ENCODE results near the gene ASZ1.
A peak's percentile ranks its signal among the peaks of the same experiment; 100 is the strongest.

Gene ASZ1

GRCh38 chr7:117401293-117402002 lies 25.8 kb downstream of the ASZ1 start:
- DNase-seq: peak in 1 of 2 donors; percentile 0

- no peak for DNase-seq
Measured at GRCh38 chr7:117399820-117400422, 27.4 kb downstream of the ASZ1 start.

- DNase-seq: no peak
Measured at GRCh38 chr7:117395743-117396142, 31.6 kb downstream of the ASZ1 start.

GRCh38 chr7:117393781-117394180 lies 33.5 kb downstream of the ASZ1 start:
- no peak for DNase-seq

GRCh38 chr7:117389871-117390270 lies 37.4 kb downstream of the ASZ1 start:
- DNase-seq: no peak

GRCh38 chr7:117386110-117386706 lies 41.1 kb downstream of the ASZ1 start:
- DNase-seq: no peak

DNA sequence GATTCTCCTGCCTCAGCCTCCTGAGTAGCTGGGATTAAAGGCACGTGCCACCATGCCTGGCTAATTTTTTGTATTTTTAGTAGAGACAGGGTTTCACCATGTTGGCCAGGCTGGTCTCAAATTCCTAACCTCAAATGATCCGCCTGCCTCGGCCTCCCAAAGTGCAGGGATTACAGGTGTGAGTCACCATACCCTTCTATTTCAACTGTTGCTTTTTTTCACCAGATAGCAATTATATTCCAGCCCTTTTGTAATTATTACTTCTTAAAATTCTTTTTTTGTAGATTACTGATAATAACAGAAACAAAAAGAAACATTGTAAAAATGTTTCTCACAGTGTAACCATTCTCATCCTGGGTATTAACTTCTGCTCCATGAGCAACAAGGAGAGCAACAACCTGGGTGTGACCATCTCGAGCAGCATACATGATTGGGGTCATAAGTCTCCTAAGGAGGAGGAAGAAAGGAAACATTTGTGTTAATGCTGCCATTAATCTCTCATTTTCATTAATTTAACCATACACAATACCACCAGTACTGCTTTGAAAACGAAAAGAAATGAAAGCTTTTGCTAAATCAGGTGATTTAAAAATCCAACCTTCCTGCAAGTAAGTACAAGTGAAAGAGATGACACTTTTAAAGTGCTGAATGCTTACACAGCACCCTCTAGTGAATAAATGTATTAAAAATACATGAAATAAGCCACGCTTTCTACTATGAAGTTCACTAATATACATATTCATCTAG lies 41.8 kb downstream of the ASZ1 start:
- no peak for DNase-seq

GRCh38 chr7:117384688-117385362 lies 42.5 kb downstream of the ASZ1 start:
- no peak for DNase-seq

DNA sequence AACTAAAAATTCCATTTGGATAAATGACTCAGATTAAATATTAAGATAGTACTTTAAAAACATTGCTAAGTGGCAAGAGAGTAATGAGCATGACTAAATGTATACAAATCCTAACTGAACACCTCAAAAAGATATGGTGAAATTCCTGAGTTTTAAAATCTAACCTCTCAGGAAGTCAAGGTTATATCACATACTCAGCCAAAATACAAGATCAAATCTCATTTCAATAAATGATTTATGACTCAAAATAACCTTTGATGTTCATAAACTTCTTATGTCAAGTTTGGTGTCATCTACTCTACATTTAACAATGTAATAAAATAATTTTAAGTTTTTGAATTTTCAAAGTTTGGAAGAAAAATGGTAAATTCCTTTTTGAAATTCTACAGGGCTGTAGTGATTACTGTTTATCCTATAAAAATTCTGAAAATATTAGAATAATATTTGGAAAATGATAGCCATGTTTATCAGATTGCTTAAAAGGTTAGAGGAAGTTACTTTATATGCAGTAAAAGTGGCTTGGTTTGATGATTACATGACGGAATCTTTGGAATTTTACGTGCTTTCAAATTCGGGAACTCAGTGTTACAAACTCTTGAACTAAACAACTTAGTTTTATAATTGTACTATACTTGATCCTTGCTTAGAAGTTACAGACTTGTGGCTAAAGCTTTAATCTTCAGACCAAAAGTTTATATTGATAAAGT lies 43.7 kb downstream of the ASZ1 start:
- DNase-seq: no peak

DNA sequence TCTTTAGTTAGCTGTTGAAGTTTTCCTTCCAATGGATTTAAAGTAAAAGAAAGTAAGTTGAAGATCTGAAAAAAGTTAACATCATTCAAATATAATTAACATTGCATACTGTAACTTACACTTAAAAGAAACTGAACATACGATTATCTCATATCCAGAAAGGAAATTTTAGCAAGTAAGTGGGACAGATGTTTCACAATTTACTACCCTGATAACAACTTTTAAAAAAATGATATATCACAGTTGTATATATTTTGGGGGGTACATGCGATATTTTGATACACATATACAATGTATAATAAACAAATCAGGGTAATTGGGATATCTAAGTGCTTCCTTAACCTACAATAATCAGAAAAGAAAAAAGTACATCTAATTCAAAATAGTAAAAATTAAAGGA lies 44.2 kb downstream of the ASZ1 start:
- DNase-seq: no peak

DNA sequence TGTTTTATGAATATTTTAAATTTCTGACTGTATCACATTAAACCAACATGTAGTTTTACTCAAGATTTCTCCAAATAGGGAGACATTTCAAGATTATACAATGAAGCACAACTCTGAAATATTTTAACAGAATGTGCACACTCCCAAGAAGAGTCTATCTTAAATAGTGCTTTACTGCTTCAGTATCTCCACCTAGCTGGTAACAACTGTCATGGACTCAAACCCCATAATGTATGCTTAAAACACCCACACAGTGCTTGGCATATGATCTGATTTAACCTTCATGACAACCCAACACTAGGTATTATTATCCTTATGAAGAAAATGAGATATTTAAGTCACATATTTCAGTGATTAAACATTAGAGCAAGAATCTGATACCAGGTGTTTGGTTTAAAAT lies 45.9 kb downstream of the ASZ1 start:
- DNase-seq: no peak

DNA sequence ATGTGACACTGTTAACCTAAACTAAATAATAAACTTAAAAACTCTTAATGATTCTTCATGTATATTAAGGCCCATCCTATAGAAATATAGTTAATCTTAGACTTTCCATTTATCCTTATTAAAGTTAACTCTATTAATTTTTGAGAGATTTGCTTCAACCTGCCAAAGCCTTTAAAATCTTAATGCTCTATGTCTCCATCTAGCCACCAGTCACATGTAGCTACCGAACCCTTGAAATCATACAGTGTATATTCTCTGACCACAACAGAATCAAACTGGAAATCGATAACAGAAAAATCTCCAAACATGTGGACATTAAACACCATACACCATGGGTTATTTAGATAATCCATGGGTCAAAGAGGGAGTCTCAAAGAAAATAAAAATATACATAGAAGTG lies 51.9 kb downstream of the ASZ1 start:
- no peak for DNase-seq

- no peak for DNase-seq
Measured at GRCh38 chr7:117372073-117372472, 55.2 kb downstream of the ASZ1 start.

GRCh38 chr7:117364339-117365080 lies 62.8 kb downstream of the ASZ1 start:
- DNase-seq: no peak

GRCh38 chr7:117362294-117362888 lies 64.9 kb downstream of the ASZ1 start:
- DNase-seq: no peak

DNA sequence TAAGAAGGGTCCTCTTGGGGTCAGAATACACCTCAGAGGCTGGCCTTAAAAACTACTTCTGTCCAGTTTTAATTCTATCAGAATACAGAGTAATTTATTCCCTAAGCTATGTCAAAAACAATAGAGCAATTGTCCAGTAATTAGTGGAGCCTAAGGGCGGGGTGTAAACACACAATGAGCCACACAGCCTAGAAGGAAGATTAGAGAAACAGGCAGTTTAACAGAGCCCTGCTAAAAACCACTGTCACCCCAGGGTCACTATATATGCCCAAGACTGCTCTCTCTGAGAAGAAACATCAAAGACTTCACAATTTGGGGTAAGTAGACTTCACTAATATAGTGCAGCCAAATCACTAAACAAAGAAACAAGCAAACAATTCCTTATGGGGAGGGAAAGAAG lies 77.3 kb downstream of the ASZ1 start:
- no peak for DNase-seq

DNA sequence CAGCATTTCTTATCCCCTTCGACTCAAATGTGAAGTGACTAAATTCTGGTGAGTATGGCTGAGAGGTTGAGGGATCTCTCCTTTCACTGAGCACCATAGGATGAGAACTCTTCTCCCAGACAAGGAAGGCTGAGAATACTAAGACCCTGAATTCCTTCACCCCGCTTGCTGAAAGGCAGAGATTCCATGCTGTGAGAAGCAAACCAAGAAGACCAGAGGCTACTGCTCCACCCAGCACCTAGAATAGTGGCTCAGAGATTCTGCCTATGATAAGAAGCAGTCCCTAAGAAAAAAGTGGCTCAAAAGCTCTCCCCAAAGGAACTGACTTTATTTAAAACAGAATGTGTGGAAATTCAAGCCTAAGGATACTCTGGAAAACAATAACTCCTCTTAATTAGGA lies 77.7 kb downstream of the ASZ1 start:
- DNase-seq: no peak

GRCh38 chr7:117347962-117348672 lies 79.2 kb downstream of the ASZ1 start:
- DNase-seq: no peak

GRCh38 chr7:117347480-117347879 lies 79.8 kb downstream of the ASZ1 start:
- DNase-seq: no peak

DNA sequence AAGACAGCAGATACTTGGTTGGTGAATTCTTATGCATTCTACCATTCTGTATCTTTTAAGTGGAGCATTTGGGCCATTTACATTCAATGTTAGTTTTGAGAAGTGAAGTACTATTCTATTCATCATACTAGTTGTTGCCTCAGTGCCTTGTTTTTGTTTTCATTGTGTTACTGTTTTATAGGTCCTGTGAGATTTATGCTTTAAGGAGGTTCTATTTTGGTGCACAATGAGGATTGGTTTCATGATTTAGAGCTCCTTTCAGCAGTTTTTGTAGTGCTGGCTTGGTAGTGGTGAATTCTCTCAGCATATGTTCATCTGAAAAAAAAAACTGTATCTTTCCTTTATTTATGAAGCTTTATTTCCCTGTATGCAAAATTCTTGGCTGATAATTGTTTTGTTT lies 81.1 kb downstream of the ASZ1 start:
- DNase-seq: no peak

- no peak for DNase-seq
Measured at GRCh38 chr7:117338020-117338419, 89.3 kb downstream of the ASZ1 start.
